ENCODE data around the gene TP53RK.
A peak's percentile ranks its signal among the peaks of the same experiment; 100 is the strongest.

TP53RK gene

GRCh38 chr20:46689082-46689753, at the start of gene TP53RK (continued):
- TF ChIP-seq ZBTB44 (tag by site-specific recombination; IDR thresholded peaks at IDR 0.05) = no peak
- peak; percentile 28; the same call in 1 of the 2 replicates for TF ChIP-seq PRDM4 (tag by site-specific recombination; IDR thresholded peaks at IDR 0.05)
- no peak for TF ChIP-seq ZNF311 (tag by site-specific recombination; IDR thresholded peaks at IDR 0.05; ENCODE audit: borderline replicate concordance)
- no peak for TF ChIP-seq ZNF596 (tag by site-specific recombination; IDR thresholded peaks at IDR 0.05)
- no peak for TF ChIP-seq MYNN (tag by site-specific recombination; IDR thresholded peaks at IDR 0.05; ENCODE audit: borderline replicate concordance)
- TF ChIP-seq ZNF394 (tag by site-specific recombination; IDR thresholded peaks at IDR 0.05; ENCODE audit: borderline replicate concordance) = peak; percentile 53; the same call in 1 of the 2 replicates
- TF ChIP-seq ZNF37A (tag by site-specific recombination; IDR thresholded peaks at IDR 0.05) = no peak
- no peak for TF ChIP-seq ZNF214 (tag by site-specific recombination; IDR thresholded peaks at IDR 0.05; ENCODE audit: borderline replicate concordance)
- no peak for TF ChIP-seq ZNF341 (tag by site-specific recombination; IDR thresholded peaks at IDR 0.05; ENCODE audit: low read depth)
- TF ChIP-seq ZNF658 (tag by site-specific recombination; IDR thresholded peaks at IDR 0.05) = no peak
- no peak for TF ChIP-seq ZNF280D (tag by site-specific recombination; IDR thresholded peaks at IDR 0.05)
- no peak for TF ChIP-seq SETDB1 (IDR thresholded peaks at IDR 0.05; ENCODE audit: insufficient read length, low read length)
- TF ChIP-seq YY1 (tag by site-specific recombination; IDR thresholded peaks at IDR 0.05) = peak; percentile 88
- TF ChIP-seq ZNF433 (tag by site-specific recombination; IDR thresholded peaks at IDR 0.05; ENCODE audit: low read depth) = no peak
- no peak for TF ChIP-seq ZNF670 (tag by site-specific recombination; IDR thresholded peaks at IDR 0.05; ENCODE audit: low read depth)
- no peak for TF ChIP-seq ZNF558 (tag by site-specific recombination; IDR thresholded peaks at IDR 0.05)
- TF ChIP-seq ZNF768 (tag by site-specific recombination; IDR thresholded peaks at IDR 0.05) = no peak
- no peak; the same call in 1 of the 2 replicates for TF ChIP-seq ZNF223 (tag by site-specific recombination; IDR thresholded peaks at IDR 0.05)
- TF ChIP-seq ZNF175 (tag by site-specific recombination; IDR thresholded peaks at IDR 0.05) = no peak
- peak; percentile 66; the same call in 1 of the 2 replicates for TF ChIP-seq ZSCAN30 (tag by site-specific recombination; IDR thresholded peaks at IDR 0.05)
- TF ChIP-seq ZNF621 (tag by site-specific recombination; IDR thresholded peaks at IDR 0.05) = no peak
- no peak for TF ChIP-seq ZBTB8A (tag by site-specific recombination; IDR thresholded peaks at IDR 0.05)
- no peak for TF ChIP-seq PRDM1 (tag by site-specific recombination; IDR thresholded peaks at IDR 0.05)
- TF ChIP-seq REPIN1 (tag by site-specific recombination; IDR thresholded peaks at IDR 0.05; ENCODE audit: low read depth) = no peak
- no peak for TF ChIP-seq AEBP2 (tag by site-specific recombination; IDR thresholded peaks at IDR 0.05; ENCODE audit: borderline replicate concordance)
- no peak for TF ChIP-seq ZNF18 (tag by site-specific recombination; IDR thresholded peaks at IDR 0.05)
- no peak for TF ChIP-seq MZF1 (tag by site-specific recombination; IDR thresholded peaks at IDR 0.05; ENCODE audit: borderline replicate concordance)
